GM19438 (cell line): ENCODE results near the gene FLNC.

Source experiments
- ATAC-seq: cut with Tn5 transposase; IDR thresholded peaks from one replicate; pipeline ENCODE4 v1.9.1; 2021; ENCODE audit warnings: low read depth; ENCODE audit not compliant: unreplicated experiment

Gene FLNC

GRCh38 chr7:128801667-128802418 is 28.4 kb upstream of the FLNC start:
- ATAC-seq, result no peak

- ATAC-seq, result no peak
Measured at GRCh38 chr7:128804484-128804883, 25.7 kb upstream of the FLNC start.

- no peak for ATAC-seq
Measured at GRCh38 chr7:128805225-128805624, 25.0 kb upstream of the FLNC start.

- no peak for ATAC-seq
Measured at GRCh38 chr7:128807191-128807590, 23.0 kb upstream of the FLNC start.

- no peak for ATAC-seq
Measured at GRCh38 chr7:128809363-128809762, 20.8 kb upstream of the FLNC start.

GRCh38 chr7:128810473-128810872 is 19.7 kb upstream of the FLNC start:
- no peak for ATAC-seq

GRCh38 chr7:128810997-128811396 is 19.2 kb upstream of the FLNC start:
- ATAC-seq, result no peak

GRCh38 chr7:128811631-128812430 is 18.4 kb upstream of the FLNC start:
- ATAC-seq, result no peak

- ATAC-seq, result no peak
Measured at GRCh38 chr7:128812514-128813168, 17.6 kb upstream of the FLNC start.

- ATAC-seq, result no peak
Measured at GRCh38 chr7:128814499-128814898, 15.7 kb upstream of the FLNC start.

GRCh38 chr7:128815289-128815942 is 14.8 kb upstream of the FLNC start:
- ATAC-seq, result no peak

GRCh38 chr7:128818694-128819093 is 11.5 kb upstream of the FLNC start:
- ATAC-seq, result no peak

GRCh38 chr7:128821724-128822123 is 8.5 kb upstream of the FLNC start:
- no peak for ATAC-seq

GRCh38 chr7:128826512-128826911 is 3.7 kb upstream of the FLNC start:
- ATAC-seq, result no peak

GRCh38 chr7:128826916-128827247 is 3.3 kb upstream of the FLNC start:
- no peak for ATAC-seq

- no peak for ATAC-seq
Measured at GRCh38 chr7:128827248-128827958, 2.8 kb upstream of the FLNC start.

GRCh38 chr7:128827971-128828711 is 2.1 kb upstream of the FLNC start:
- no peak for ATAC-seq

GRCh38 chr7:128829391-128830166 is 627 bp upstream of the FLNC start:
- no peak for ATAC-seq
